ENCODE results near the gene PWWP2B.
"Not testable (repeated sequence)": the region's sequence is repeated elsewhere in the genome, so short reads cannot be mapped to it uniquely, and the experiment has no call there.

The PWWP2B gene

DNA sequence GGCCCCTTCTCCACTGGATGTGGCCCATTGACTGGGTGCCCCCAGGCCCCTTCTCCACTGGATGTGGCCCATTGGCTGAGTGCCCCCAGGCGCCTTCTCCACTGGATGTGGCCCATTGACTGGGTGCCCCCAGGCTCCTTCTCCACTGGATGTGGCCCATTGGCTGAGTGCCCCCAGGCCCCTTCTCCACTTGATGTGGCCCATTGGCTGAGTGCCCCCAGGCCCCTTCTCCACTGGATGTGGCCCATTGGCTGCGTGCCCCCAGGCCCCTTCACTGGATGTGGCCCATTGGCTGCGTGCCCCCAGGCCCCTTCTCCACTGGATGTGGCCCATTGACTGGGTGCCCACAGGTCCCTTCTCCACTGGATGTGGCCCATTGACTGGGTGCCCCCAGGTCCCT is 39.1 kb downstream of the PWWP2B start:
- DNase-seq = not testable (repeated sequence)

DNA sequence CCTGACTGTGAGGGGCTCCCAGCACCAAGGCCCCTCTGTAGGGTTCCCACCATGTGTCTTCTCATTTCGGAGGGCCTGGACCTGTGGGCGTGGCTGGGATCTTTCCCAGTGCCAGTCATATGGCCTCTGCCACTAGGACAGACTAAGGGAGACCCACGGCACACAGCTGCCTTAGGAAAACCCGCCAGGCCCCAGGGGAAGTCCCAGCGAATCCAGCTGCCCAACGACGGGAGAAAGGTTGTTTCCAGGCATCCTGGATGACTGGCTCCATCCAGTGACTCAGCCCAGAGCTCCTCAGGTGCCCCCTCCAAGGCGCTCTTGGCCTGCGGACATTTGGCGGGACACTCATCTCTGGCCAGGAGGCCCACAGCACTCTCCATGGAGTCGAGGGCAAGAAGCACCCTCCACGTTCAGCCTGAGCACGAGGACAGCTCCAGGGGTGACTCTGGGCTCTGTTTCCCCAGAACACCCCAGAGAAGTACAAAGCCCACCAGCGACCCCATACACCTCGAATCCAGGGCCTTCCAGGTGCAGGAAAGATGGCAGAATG is 39.9 kb downstream of the PWWP2B start:
- DNase-seq = no peak

DNA sequence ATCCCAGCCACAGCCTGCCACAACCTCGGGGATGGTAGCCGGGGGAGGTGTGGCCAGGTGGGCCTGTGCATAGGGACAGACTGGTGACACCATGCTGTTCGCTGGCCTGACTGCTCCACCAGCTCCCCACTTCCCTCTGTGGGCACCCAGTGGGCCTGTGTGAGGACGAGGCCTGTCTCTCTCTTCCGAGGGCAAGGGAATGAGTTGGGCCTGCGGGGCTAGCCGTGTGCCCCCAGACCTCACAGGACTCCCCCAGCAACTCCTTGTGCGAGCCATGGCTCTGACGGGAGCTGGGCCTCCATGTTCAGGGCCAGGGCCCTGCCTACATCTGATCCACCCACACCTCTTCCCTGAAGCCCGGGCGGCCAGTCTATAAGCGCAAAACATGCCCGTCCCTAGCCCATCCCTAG is 40.5 kb downstream of the PWWP2B start:
- no peak for DNase-seq

DNA sequence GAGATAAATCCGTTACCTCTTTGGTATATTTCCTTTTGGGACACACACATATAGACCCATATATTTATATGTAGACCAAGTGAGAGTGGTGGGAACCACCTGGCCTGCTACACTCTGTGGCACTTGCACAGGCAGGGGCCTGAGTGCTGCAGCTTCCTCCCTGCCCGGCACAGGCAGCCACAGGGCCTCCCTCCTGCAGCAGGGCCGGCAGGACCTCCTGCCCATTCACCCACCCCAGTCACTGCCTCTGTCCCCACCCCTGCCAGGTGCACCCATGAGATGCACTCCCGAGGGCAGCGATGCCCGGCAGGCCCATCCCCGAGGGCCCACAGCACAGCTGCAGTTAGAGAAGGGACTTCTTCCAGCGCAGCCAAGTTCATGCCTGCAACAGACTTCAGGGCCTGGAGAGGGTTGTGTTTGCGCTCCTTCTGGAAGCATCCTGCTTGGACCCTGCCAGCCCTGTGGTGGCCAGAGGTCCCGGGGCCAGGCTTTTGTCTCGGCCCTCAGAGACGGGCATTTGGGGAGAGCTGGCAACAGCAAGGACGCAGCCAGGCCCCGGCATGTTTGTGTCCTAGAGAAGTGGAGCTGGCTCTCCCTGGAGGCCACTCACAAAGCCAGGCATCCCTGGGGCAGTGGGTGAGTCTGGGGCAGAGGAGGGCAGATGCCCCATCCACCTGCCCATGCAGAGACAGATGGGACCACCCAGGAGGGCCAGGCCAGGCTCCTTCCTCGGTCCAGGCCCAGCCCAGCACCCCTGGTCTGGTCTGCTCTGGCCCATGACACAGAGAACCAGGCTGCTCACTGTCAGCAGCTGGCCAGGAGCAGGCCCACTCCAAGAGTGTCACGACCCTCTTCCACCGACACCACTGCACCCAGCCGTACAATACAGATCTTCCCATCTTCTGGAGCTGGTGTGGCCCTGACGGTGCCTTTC is 41.4 kb downstream of the PWWP2B start:
- DNase-seq = no peak

DNA sequence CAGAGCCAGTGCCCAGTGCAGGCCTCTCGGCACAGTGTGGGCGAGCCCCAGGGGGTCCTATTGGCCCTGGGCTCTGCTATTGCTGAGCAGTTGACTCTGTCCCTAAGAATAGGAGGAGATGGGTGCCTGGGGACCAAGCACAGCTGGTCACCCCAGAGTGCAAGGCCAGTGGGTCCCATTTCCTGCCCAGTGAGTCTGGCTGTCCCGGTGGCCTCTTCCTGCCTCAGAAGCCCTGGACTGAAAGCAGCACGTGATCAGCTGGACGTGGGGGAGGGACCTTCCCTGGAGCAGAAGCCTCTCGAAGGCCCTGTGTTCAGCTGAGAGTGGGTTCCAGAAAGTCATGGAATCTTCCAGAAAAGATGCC is 42.0 kb downstream of the PWWP2B start:
- DNase-seq = no peak

DNA sequence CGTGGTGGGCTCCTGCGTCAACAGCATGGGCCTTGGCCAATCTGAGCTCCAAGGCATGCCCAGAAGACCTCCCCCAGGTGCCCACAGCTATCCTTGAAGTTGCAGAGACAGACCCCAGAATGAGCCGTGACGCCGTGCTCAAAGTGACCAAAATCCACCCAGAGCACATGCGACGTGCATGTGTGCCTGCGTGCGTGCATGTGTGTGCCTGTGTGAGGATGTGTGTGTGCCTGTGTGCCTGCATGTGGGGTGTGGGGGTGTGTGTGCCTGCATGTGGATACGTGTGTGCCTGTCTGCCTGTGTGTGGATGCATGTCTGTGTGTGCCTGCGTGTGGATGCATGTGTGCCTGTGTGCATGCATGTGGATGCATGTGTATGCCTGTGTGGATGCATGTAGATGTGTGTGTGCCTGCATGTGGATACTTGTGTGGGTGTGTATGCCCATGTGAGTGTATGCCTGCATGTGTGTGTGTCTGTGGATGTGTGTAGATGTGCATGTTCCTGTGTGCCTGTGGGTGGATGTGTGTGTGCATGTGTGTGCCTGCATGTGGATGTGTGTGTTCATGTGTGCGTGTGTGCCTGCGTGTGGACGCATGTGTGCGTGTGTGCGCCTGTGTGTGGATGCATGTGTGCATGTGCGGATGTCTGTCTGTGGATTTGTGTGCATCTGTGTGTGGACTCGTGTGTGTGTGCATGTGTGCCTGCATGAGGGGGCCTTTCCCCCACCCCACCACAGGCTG is 42.6 kb downstream of the PWWP2B start:
- no peak for DNase-seq

DNA sequence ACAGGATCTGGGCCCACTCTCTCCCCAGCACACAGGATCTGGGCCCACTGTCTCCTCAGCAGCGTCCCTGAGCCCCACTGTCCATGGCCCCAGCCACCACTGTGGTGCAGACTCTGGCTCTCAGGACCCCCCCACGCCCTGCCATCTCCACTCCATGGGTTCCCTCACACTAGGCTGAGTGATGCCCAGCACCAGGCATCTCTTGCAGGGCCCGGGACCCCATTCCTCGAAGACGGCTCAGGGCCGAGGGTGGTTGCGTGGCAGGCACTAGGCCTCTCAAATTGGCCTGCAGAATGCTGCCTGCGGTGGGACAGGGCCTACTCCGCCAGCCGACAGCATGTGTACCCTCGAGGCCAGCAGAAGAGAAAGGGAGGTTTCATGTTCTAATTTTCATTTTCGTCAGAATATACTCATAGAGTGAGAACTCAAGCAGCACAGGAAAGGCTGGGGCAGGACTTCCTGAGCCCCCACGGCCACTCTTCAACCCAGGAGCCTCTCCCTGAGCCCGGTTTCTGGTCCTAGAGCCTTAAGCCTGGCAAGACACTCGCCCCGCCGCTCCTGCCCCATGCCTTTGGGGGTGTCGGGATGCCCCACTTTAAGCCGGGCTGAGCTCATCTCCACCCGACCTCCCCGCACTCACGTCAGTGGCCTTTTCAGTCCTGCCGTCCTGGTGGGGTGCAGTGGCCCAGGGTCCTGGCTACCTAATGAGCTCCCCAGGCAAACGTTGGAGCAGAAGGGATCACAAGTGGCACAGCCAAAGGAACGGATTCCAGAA is 44.0 kb downstream of the PWWP2B start:
- DNase-seq = no peak

DNA sequence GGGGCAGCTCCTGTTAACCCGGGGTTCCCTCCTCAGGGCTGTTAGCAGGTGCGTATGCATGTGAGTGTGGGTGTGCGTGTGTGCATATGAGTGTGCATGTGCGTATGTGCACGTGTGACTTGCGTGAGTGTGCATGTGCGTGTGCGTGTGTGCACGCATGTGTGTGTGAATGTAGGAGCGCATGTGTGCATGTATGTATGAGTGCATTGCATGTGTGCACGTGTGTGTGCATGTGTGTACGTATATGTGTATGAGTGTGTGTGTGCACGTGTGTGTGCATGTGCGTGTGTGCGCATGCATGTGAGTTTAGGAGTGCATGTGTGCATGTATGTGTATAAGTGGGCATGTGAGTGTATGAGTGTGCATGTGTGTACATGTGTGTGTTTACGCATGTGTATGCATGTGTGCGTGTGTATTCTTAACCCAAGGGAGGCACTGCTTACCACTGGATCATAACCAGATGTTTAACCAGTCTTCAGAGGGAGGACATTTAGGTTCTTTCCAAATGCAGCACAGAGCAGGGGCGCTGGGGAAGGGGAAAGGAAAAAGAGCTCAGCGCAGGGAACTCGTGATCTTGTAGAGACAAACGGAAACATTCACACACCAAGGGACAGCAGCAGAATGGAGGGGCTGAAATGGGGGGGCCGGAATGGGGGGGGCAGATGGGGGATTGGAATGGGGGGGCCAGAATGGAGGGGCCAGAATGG is 45.0 kb downstream of the PWWP2B start:
- DNase-seq = no peak

DNA sequence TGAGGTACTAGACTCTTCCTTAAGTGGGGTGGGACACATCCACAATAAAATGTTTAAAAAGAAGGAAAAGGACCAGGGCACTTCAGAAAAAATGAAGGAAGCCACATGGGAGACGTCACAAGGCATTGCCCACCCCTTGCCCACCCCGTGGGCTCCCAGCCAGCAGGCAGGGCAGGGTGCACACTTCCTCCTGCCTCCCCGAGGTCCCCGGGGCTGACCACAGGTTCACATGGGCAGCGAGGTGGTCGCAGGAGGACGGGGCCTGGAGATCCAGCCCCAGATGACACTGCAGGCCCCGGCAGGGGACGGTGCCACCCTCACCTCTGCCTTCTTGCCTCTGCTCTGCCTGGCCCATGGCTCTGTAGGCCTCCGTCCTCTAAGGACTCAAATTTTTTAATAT is 45.6 kb downstream of the PWWP2B start:
- DNase-seq = no peak

DNA sequence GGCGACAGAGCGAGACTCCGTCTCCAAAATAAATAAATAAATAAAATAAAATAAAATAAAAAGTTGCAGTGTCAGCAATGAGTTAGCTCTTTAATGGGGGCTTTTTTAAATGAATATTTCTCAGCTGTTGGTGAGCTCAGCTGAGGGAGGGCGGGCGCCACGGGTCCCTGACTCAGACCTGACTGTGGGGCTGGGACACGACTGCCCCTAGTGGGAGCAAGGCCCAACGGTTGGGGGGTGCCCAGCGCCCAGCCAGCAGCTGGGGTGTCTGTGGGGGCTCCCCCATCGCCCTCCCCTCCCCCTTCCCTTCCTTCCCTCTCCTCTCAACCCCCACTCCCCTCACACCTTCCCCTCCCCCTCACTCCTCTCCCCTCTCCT is 46.6 kb downstream of the PWWP2B start:
- peak; percentile 92 for DNase-seq

DNA sequence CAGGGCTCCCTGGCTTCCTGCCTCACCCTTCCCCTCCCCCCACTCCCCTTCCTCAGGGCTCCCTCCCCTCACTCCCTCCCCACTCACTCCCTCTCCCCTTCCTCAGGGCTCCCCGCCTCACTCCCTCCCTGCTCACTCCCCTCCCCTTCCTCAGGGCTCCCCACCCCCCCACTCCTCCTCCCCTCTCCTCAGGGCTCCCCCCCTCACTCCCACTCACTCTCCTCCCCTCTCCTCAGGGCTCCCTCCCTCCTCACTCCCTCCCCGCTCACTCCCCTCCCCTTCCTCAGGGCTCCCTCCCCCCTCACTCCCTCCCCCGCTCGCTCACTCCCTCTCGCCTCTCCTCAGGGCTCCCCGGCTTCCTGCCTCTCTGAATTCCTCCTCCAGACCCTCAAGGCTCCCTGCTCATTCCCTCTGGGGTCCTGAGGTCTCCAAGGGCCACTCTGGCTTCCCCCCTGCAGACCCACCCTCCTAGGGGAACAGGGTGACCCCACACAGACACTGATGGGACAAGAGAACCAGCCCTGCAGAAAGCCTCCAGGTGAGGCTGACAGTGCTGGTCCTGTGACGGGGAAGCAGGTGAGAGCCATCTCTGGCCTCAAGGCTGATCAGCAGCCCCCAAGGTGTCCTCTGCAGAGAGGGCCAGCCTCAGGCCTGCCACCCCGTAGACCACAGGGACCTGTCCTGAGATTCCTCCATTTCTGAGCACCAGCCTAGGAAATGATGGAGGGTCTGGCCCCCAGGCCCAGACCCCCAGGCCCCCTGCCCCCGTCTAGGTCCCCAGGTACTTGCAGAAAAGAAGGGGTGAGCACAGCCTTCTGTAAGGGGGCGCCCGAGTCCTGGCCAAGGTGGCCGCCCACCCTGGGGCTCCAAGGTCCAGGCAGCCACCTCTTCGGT is 47.2 kb downstream of the PWWP2B start:
- peak; percentile 94 for DNase-seq

DNA sequence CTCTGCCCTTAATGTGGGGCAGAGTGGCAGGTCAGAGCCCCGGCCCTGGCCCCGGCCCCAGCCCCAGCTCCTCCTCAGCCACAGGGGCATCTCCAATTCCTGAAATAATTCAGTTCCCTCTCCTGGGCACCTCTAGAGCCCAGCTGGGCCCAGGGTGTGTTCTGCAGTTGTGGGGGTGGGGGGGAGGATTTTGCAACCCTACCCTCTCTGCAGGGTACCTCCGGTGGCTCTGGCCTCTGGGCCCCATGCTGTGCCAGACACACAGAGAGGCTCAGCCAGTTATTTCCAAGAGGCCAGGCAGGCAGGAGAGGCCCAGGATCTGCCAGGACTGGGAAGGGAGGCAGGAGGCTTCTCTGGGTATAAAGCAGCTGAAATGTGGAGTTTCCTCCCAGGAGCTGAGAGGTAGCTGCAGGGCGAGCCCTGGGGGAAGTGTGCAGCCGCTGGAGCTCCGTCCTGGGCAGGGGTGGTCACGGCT is 47.9 kb downstream of the PWWP2B start:
- no peak for DNase-seq

DNA sequence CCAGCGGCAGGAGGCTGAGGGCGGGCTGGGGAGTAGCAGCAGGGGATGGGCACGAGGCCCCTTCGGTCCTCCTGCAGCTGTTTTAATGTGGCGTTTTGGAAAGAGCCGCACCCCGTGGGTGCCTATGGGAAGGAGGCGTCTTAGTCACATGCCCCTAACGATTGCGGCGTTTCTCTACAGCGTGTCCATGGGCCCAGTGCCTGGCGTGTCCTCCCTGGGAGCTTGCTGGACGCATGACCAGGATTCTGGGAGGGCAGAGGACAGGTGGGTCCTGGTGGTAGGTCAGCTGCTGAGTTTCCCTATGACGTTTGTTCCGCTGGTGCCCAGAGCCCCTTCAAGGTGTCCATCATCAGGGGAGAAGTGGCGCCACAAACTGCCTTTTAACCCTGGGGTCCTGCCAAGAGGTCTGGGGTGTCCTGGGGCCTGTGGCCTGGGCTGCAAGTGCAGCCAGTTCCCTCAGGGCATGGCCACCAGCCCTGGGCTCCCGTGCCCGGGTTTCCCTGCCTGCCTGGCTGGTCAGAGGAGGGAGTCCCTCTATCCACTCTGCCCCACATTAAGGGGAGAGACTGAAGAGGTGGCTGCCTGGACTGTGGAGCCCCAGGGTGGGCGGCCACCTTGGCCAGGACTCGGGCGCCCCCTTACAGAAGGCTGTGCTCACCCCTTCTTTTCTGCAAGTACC is 48.7 kb downstream of the PWWP2B start:
- DNase-seq = no peak

DNA sequence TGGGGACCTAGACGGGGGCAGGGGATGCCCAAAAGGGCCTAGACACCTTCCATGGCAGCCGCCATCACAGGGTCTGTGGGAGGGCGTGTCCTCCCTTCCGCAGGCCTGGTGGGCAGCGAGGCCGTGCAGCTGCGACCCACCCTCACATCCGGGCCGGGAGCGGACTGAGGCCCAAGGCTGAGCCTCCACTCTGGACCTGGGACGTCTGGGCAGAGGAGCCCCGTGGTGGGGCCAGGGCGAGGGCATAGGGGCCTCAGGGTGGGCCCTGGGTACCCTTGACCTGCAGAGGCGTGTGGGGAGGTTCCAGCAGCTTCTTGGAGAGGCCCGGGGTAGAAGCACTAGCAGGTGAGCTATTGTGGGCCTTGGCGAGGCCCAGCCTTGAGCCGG is 49.2 kb downstream of the PWWP2B start:
- no peak for DNase-seq

DNA sequence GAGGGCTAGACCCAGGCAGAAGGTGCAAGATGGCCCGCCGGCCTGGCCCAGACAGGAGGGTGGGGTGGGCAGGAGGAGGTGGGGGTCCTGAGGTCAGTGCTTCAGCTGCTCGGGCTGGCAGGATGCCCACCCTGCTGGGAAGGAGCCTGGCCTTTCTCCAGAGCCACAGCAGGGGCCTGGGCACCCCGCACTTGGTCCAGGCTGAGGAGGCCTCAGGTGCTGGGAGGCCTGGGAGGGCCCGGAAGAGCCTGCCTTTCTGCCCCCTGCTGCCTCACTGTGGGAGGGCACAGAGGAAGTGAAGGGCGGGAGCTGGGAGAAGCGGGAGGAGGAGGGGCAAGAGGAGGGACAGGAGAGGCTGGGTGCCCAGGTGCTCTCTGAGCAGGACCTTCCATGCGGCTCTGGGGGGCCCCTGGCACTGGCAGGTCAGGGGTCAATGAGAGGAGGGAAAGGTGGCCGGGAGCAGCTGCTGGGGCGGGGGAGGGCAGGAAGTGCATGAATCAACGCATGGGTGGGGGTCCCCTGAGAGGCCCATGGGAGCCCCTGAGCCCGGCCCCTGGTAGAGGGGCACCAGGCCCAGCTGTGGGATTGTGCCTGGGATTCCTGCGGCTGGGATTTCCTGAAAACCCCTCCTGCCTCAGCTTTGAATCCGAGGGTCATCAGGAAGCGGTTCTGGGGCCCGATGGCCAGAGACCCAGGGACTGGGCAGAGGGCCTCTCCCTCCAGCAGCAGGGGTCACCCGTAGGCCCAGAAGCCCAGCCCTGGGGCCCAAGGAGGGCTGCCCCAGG is 49.9 kb downstream of the PWWP2B start:
- DNase-seq = peak; percentile 94

DNA sequence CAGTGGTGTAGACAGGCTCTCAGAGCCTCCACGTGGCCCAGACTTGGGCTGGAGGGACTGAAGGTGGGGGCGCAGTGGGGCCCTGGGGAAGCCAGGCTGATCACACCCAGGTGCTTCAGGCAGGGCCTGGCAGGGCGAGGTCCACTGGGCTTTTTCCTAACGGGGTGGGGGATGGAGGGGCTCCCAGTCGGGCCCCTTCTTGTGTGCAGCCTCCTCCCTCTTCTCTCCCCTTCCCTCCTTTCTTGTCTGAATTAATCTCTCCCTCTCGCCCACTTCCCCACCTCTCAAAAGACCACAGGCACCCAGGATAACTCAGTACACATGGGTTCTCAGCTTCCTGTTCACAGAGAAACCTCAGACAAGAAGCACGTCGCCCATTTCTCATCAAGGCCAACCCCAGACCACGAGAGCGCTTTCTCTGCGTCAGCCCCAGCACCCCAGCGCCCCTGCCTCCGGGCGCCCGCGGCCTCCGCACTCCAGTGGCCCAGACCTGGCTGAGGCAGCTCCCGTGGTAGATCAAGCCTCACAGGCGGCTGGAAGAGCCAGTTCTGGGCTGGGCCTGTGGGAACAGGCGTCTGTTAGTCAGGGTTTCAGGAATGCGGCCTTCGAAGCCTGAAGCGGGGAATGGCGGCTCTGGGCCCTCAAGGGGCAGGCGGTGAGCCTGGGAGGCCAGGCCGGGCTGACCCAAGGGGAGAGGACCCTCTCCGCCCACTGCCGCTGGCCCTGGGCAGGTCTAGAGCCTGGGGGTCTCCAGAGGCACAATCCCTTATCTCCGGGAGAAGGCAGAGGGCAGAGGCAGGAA is 50.6 kb downstream of the PWWP2B start:
- DNase-seq = peak; percentile 69

DNA sequence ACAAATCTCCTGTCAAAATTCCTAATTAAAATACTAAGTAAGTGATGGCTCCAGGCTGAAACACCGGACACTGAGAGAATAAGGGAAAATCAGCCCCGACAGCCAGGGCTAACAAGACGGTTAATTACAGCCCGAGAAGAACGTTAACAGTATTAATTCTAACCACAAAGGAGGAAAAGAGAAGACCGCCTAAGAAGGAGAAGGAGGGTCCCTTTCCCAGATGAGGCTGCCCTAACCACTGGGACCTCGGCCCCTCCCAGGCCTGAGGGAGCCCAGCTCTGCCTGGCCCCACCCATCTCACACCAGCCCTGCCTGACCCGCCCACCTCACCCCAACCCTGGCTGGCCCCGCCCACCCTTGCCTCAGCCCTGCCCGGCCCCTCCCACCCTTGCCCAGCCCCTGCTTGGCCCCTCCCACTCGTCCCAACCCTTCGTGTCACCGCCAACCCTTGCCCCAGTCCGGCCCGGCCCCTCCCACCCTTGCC is 51.3 kb downstream of the PWWP2B start:
- peak; percentile 92 for DNase-seq

DNA sequence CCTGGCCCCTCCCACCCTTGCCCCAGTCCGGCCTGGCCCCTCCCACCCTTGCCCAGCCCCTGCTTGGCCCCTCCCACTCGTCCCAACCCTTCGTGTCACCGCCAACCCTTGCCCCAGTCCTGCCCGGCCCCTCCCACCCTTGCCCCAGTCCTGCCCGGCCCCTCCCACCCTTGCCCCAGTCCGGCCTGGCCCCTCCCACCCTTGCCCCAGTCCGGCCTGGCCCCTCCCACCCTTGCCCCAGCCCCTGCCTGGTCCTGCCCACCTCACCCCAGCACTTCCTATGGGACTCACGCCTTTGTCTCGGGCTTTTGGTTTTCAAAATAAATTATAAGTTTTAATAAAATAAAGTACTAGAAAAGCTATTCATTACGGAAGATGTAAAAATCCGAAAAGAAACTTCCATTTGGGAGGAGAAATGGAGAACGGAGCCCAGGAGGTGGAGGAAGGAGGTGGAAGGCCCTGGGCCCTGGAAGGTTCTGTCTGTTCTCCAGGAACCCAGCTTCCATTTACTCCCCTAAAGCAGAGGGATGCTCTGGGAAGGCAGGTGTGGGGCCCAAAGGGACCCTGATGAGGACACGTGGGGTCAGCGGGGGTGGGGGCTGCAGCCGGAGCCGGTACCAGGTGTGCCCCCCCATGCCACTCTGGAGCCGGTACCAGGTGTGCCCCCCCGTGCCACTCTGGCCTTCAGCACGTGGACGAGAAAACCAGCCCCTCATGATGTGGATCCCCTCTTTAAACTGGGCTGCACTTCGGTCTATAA is 52.2 kb downstream of the PWWP2B start:
- DNase-seq = peak; percentile 75

Data from OCI-M1 (cell line).